OCI-LY3 (cell line): ENCODE data around the gene KIRREL1.

Source experiments
- CTCF ChIP-seq: fragments of 200-600, 300-600 bp; sonication (generic); IDR thresholded peaks from 2 replicates; pipeline ENCODE4 v1.5.1; 2014; ENCODE audit warnings: antibody characterized with exemption, low read length, low read depth
- EZH2phosphoT487 ChIP-seq: fragments of 200-600 bp; shearing (Covaris generic); IDR thresholded peaks from 2 replicates; pipeline ENCODE4 v1.6.1; 2018; ENCODE audit warnings: antibody characterized with exemption, mixed run types, low read depth

GRCh38 chr1:158093376-158093775, 99.9 kb downstream of the KIRREL1 start:
- TF ChIP-seq CTCF = no peak
- TF ChIP-seq EZH2phosphoT487 = no peak
